ENCODE results near the gene FAU. TPM values are rescaled to one million over a fixed set of nuclear protein-coding genes. Genes with fewer than 3 reads are reported as not detected.

The FAU gene
- total RNA-seq, 3 donors from 2014 or later (not counting 1 experiment from before 2014, with no cell fraction given): 724 to 977 (median 968) TPM

DNA sequence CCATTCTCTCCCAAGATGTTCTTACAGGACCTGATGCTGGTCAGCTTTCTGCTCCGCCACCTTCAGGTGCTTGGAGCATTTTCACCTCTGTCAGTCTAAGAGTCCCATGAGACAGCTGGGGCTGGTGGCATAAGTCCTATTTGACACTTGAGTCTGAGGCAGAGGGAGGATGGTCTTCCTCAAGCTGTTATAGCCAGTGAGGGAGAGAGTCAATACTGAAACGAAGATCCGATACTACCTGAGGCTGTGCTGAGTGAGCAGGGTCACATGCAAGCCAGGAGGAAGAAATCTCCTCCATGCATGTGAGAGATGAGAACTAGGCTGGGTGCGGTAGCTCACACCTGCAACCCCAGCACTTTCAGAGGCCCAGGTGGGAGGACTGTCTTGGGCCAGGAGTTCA, 32.3 kb downstream of the FAU start:
- Histone ChIP-seq H3K27me3 (ENCODE audit: control insufficient read depth, insufficient read depth, low read length) (no peaks in the 10 kb centered on the region), H3K4me1 (ENCODE audit: control insufficient read depth, insufficient read depth, low read length) (peaks cover 7% of the 10 kb centered on the region), H3K27ac (ENCODE audit: low read length) (no peak overlapping the region), H3K4me3 (ENCODE audit: low read length) (no peak overlapping the region), H3K36me3 (ENCODE audit: control insufficient read depth, insufficient read depth, low read length) (peaks cover 36% of the 10 kb centered on the region), H3K9me3 (ENCODE audit: control insufficient read depth, insufficient read depth, low read length) (no peaks in the 10 kb centered on the region)
- no peak for ATAC-seq
- Mint-ChIP-seq H3K9me3 (no peaks in the 10 kb centered on the region), H3K4me1 (peaks cover 7 to 13% of the 10 kb centered on the region in 2 donors), H3K36me3 (peaks cover 7% of the 10 kb centered on the region), H3K4me3 (no peak overlapping the region), H3K27me3 (ENCODE audit: low read depth in 2 of 2) (no peaks in the 10 kb centered on the region), H3K27ac (no peak overlapping the region)
- DNase-seq: no peak
- TF ChIP-seq, protein P1, sequence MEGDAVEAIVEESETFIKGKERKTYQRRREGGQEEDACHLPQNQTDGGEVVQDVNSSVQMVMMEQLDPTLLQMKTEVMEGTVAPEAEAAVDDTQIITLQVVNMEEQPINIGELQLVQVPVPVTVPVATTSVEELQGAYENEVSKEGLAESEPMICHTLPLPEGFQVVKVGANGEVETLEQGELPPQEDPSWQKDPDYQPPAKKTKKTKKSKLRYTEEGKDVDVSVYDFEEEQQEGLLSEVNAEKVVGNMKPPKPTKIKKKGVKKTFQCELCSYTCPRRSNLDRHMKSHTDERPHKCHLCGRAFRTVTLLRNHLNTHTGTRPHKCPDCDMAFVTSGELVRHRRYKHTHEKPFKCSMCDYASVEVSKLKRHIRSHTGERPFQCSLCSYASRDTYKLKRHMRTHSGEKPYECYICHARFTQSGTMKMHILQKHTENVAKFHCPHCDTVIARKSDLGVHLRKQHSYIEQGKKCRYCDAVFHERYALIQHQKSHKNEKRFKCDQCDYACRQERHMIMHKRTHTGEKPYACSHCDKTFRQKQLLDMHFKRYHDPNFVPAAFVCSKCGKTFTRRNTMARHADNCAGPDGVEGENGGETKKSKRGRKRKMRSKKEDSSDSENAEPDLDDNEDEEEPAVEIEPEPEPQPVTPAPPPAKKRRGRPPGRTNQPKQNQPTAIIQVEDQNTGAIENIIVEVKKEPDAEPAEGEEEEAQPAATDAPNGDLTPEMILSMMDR (IDR thresholded peaks at IDR 0.05): no peak
- WGBS (ENCODE audit: insufficient coverage): 98% methylated on average over 4 of the region's 4 CpGs
- intact Hi-C loops (cut with micrococcal nuclease): loop anchor here (10.0 kb wide), 1 partner anchor 1255 kb away; the partner anchor contains the start of genes B4GAT1 and BRMS1

- DNase-seq (no peak), ATAC-seq (no peak)
- Mint-ChIP-seq H3K9me3 (no peaks in the 10 kb centered on the region), H3K4me1 (peaks cover 25 to 31% of the 10 kb centered on the region in 2 donors), H3K4me3 (no peak overlapping the region), H3K27me3 (ENCODE audit: low read depth in 2 of 2) (no peaks in the 10 kb centered on the region), H3K36me3 (peaks cover 7% of the 10 kb centered on the region), H3K27ac (no peak overlapping the region)
- TF ChIP-seq, protein P1 (IDR thresholded peaks at IDR 0.05): no peak
- Histone ChIP-seq H3K36me3 (ENCODE audit: control insufficient read depth, insufficient read depth, low read length) (peaks cover 36% of the 10 kb centered on the region), H3K4me3 (ENCODE audit: low read length) (no peak overlapping the region), H3K9me3 (ENCODE audit: control insufficient read depth, insufficient read depth, low read length) (no peaks in the 10 kb centered on the region), H3K27ac (ENCODE audit: low read length) (no peak overlapping the region), H3K27me3 (ENCODE audit: control insufficient read depth, insufficient read depth, low read length) (no peaks in the 10 kb centered on the region), H3K4me1 (ENCODE audit: control insufficient read depth, insufficient read depth, low read length) (peaks cover 16% of the 10 kb centered on the region)
- intact Hi-C loops (cut with micrococcal nuclease): loop anchor here (10.0 kb wide), 1 partner anchor 1257 kb away; the partner anchor contains the start of genes B4GAT1 and BRMS1
- WGBS (ENCODE audit: insufficient coverage): 93% methylated on average over 14 of the region's 15 CpGs
These were observed 34.1 kb downstream of the FAU start for GRCh38 chr11:65087827-65088226.

DNA sequence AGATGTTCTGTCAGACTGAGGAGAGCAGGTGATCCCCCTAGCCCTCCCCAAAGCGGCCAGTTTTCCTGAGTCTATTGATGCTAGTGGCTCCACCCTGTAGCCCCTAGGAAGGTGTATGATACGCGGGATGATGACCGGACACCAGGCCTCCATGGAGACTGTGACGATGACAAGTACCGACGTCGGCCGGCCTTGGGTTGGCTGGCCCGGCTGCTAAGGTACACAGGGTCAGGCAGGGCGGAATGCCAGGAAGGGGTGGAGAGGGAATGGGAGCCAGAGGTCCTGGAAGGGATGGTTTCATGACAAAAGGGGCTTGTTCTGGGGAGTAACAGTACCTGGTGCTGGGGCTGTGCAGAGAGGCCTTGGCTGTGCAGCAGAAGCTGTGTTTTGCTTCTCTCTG, 34.7 kb downstream of the FAU start:
- H3K4me1 Mint-ChIP-seq: peaks cover 27 to 31% of the 10 kb centered on the region in 2 donors
- Histone ChIP-seq H3K4me3 (ENCODE audit: low read length) (no peak overlapping the region), H3K27ac (ENCODE audit: low read length) (no peak overlapping the region), H3K36me3 (ENCODE audit: control insufficient read depth, insufficient read depth, low read length) (peaks cover 36% of the 10 kb centered on the region), H3K9me3 (ENCODE audit: control insufficient read depth, insufficient read depth, low read length) (no peaks in the 10 kb centered on the region), H3K4me1 (ENCODE audit: control insufficient read depth, insufficient read depth, low read length) (peaks cover 16% of the 10 kb centered on the region), H3K27me3 (ENCODE audit: control insufficient read depth, insufficient read depth, low read length) (no peaks in the 10 kb centered on the region)
- no peaks in the 10 kb centered on the region for H3K27me3 Mint-ChIP-seq (ENCODE audit: low read depth in 2 of 2)
- ATAC-seq (no peak), DNase-seq (no peak)
- WGBS (ENCODE audit: insufficient coverage): over 99% methylated on average over 11 of the region's 11 CpGs
- H3K27ac Mint-ChIP-seq: no peak overlapping the region
- H3K36me3 Mint-ChIP-seq: peaks cover 7% of the 10 kb centered on the region
- TF ChIP-seq, protein P1 (IDR thresholded peaks at IDR 0.05): no peak
- intact Hi-C loops (cut with micrococcal nuclease): loop anchor here (10.0 kb wide), 1 partner anchor 1258 kb away; the partner anchor contains the start of genes B4GAT1 and BRMS1
- no peaks in the 10 kb centered on the region for H3K9me3 Mint-ChIP-seq
- no peak overlapping the region for H3K4me3 Mint-ChIP-seq

DNA sequence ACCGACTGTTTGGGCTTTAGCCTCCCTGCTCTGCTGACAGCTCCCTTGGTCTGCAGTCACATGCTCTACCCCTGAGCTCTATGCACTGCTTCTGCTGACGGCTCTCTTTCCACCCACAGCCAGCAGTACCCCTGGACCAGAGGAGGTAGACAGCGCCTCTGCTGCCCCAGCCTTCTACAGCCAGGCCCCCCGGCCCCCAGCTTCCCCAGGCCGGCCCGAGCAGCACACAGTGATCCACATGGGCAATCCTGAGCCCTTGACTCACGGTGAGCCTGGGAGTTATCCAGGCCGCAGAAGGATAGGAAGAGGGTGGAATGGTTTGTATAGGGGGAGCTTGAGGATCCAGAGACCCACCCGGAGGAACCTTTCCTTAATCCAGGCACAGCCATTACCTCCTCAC, 35.1 kb downstream of the FAU start:
- H3K27me3 ChIP-seq (ENCODE audit: control insufficient read depth, insufficient read depth, low read length): no peaks in the 10 kb centered on the region
- DNase-seq: no peak
- WGBS (ENCODE audit: insufficient coverage): 96% methylated on average over 9 of the region's 9 CpGs
- no peak overlapping the region for H3K4me3 ChIP-seq (ENCODE audit: low read length)
- no peak overlapping the region for H3K4me3 Mint-ChIP-seq
- H3K9me3 Mint-ChIP-seq: no peaks in the 10 kb centered on the region
- no peaks in the 10 kb centered on the region for H3K9me3 ChIP-seq (ENCODE audit: control insufficient read depth, insufficient read depth, low read length)
- H3K4me1 ChIP-seq (ENCODE audit: control insufficient read depth, insufficient read depth, low read length): peaks cover 16% of the 10 kb centered on the region
- no peaks in the 10 kb centered on the region for H3K27me3 Mint-ChIP-seq (ENCODE audit: low read depth in 2 of 2)
- peaks cover 27 to 31% of the 10 kb centered on the region in 2 donors for H3K4me1 Mint-ChIP-seq
- no peak overlapping the region for H3K27ac ChIP-seq (ENCODE audit: low read length)
- peaks cover 7% of the 10 kb centered on the region for H3K36me3 Mint-ChIP-seq
- H3K36me3 ChIP-seq (ENCODE audit: control insufficient read depth, insufficient read depth, low read length): peaks cover 36% of the 10 kb centered on the region
- no peak for ATAC-seq
- TF ChIP-seq, protein P1 (IDR thresholded peaks at IDR 0.05): no peak
- no peak overlapping the region for H3K27ac Mint-ChIP-seq
- intact Hi-C loops (cut with micrococcal nuclease): loop anchor here (10.0 kb wide), 1 partner anchor 1258 kb away; the partner anchor contains the start of genes B4GAT1 and BRMS1
